GM12878 (cell line): ENCODE data around the gene BOD1L1. TPM values are rescaled to one million over a fixed set of nuclear protein-coding genes. Genes with fewer than 3 reads are reported as not detected.

Experiments
- ATAC-seq: fragments of 200-7000 bp; cut with Tn5 transposase; 3 replicates; pipeline ENCODE4 v1.9.1; 2020; ENCODE audit warnings: mild to moderate bottlenecking, moderate library complexity
- BruUV-seq: library from RNA; stranded (reverse); fragments of 400-500 nt; replicated peaks from 2 replicates; lab custom pipeline; 2021; lab: Mats Ljungman, UMichigan
- CTCF ChIA-PET: fragments of 300-600 bp; sonication (Branson Sonifier 250); formaldehyde crosslinking; extraction: SDS; loops from one replicate; lab custom pipeline; 2021; ENCODE audit warnings: inconsistent platforms; lab: Yijun Ruan, JAX
- POLR2A ChIA-PET: fragments of 350-600 bp; formaldehyde crosslinking; extraction: SDS; loops from one replicate; lab custom pipeline; 2021; ENCODE audit warnings: inconsistent platforms; lab: Charles Lee
- RAD21 ChIA-PET: fragments of 300-600 bp; sonication (Branson Sonifier 250); formaldehyde crosslinking; loops from one replicate; lab custom pipeline; 2023; ENCODE audit warnings: antibody characterized with exemption; ENCODE audit not compliant: unreplicated experiment; lab: Charles Lee
- SMC1A ChIA-PET: fragments of 300-600 bp; sonication (Branson Sonifier 250); formaldehyde crosslinking; loops from one replicate; lab custom pipeline; 2023; ENCODE audit not compliant: unreplicated experiment, uncharacterized antibody; lab: Charles Lee
- DNase-seq: peaks from one replicate; pipeline ENCODE4 v3.0.0-alpha.2; 2011; ENCODE audit warnings: low read depth, low spot score
- FAIRE-seq: peaks from 3 replicates; lab custom pipeline; 2011; peaks lifted over from hg19 to GRCh38; lab: Jason Lieb, UNC
- H2AFZ ChIP-seq: 2 replicates; pipeline ENCODE4 v1.6.0; 2011; ENCODE audit warnings: low read depth, low read length, control low read depth; ENCODE audit not compliant: control insufficient read depth
- H3K27ac ChIP-seq: 2 replicates; pipeline ENCODE4 v1.5.1; 2011; ENCODE audit warnings: control low read depth; ENCODE audit not compliant: control insufficient read depth, insufficient read depth
- H3K27me3 ChIP-seq, 2 experiments: replicated peaks in 1 of 2; 2 replicates each; pipeline versions ENCODE4 v1.6.0 to v1.6.1; 2011; ENCODE audit warnings: low read length in 1 of 2; ENCODE audit not compliant: control insufficient read depth in 2 of 2, insufficient read depth in 2 of 2
- H3K36me3 ChIP-seq, 2 experiments: 2 replicates each; pipeline ENCODE4 v1.5.1; 2011; ENCODE audit warnings: low read length in 1 of 2; ENCODE audit not compliant: control insufficient read depth in 2 of 2, insufficient read depth in 2 of 2
- H3K4me1 ChIP-seq: 2 replicates; pipeline ENCODE4 v1.6.1; 2011; ENCODE audit warnings: mild to moderate bottlenecking, low read length, moderate library complexity, mixed read lengths; ENCODE audit not compliant: control insufficient read depth, insufficient read depth
- H3K4me2 ChIP-seq: 2 replicates; pipeline ENCODE4 v1.6.0; 2011; ENCODE audit warnings: control low read depth; ENCODE audit not compliant: control insufficient read depth, insufficient read depth
- H3K4me3 ChIP-seq: fragments of 200-600 bp; sonication (generic); 2 replicates; pipeline ENCODE4 v1.5.1; 2016
- H3K79me2 ChIP-seq: 2 replicates; pipeline ENCODE4 v1.6.0; 2011; ENCODE audit warnings: low read length; ENCODE audit not compliant: control insufficient read depth, insufficient read depth
- H3K9ac ChIP-seq: 2 replicates; pipeline ENCODE4 v1.8.0; 2011; ENCODE audit warnings: low read length, control low read depth, mixed read lengths; ENCODE audit not compliant: control insufficient read depth, insufficient read depth
- H3K9me3 ChIP-seq: replicated peaks from 3 replicates; pipeline ENCODE4 v1.5.1; 2011; ENCODE audit warnings: mild to moderate bottlenecking, low read length; ENCODE audit not compliant: control insufficient read depth, insufficient read depth
- H4K20me1 ChIP-seq: 2 replicates; pipeline ENCODE4 v1.6.0; 2011; ENCODE audit not compliant: control insufficient read depth, insufficient read depth
- CHD1 ChIP-seq: IDR thresholded peaks from 2 replicates; pipeline ENCODE4 v1.6.1; 2012; ENCODE audit warnings: low read depth, low read length, improper control_type of control experiment
- CUX1 ChIP-seq: IDR thresholded peaks from 2 replicates; pipeline ENCODE4 v1.6.1; 2012; ENCODE audit warnings: improper control_type of control experiment, low read depth, low read length; ENCODE audit not compliant: insufficient replicate concordance
- ESRRA ChIP-seq: IDR thresholded peaks from 2 replicates; pipeline ENCODE4 v1.6.1; 2012; ENCODE audit warnings: mild to moderate bottlenecking, low read length, improper control_type of control experiment
- ETV6 ChIP-seq, 2 experiments: fragments of 450-650 bp in 1 of 2; IDR thresholded peaks in 1 of 2; conservative IDR thresholded peaks in 1 of 2; 2 replicates each; pipeline ENCODE4 v1.6.1; 2014; ENCODE audit warnings: antibody characterized with exemption in 1 of 2, borderline replicate concordance in 1 of 2, low read depth in 1 of 2, mild to moderate bottlenecking in 1 of 2, moderate library complexity in 1 of 2
- GABPA ChIP-seq: IDR thresholded peaks from 2 replicates; pipeline ENCODE4 v1.6.1; 2014; ENCODE audit warnings: antibody characterized with exemption, low read depth, mild to moderate bottlenecking, inconsistent platforms
- MEF2B ChIP-seq: fragments of 450-650 bp; IDR thresholded peaks from 2 replicates; pipeline ENCODE4 v1.6.1; 2018; ENCODE audit warnings: mild to moderate bottlenecking, moderate library complexity; ENCODE audit not compliant: partially characterized antibody, poor library complexity, severe bottlenecking
- NR2C2 ChIP-seq: IDR thresholded peaks from 2 replicates; pipeline ENCODE4 v1.6.1; 2011; ENCODE audit warnings: borderline replicate concordance, low read depth; ENCODE audit not compliant: control insufficient read depth, insufficient read length
- POLR2AphosphoS2 ChIP-seq: IDR thresholded peaks from 2 replicates; pipeline ENCODE4 v1.6.1; 2011; ENCODE audit warnings: low read depth, mild to moderate bottlenecking, low read length, improper control_type of control experiment, moderate library complexity
- POU2F2 ChIP-seq: IDR thresholded peaks from 3 replicates; pipeline ENCODE4 v1.6.1; 2011; ENCODE audit warnings: low read depth, mild to moderate bottlenecking, low read length, borderline replicate concordance
- RAD51 ChIP-seq: fragments of 450-650 bp; IDR thresholded peaks from 2 replicates; pipeline ENCODE4 v1.6.1; 2016; ENCODE audit warnings: moderate library complexity, mild to moderate bottlenecking, inconsistent platforms
- SP1 ChIP-seq: IDR thresholded peaks from one replicate; pipeline ENCODE4 v1.6.1; 2011; ENCODE audit warnings: low read depth, low read length
- ZNF622 ChIP-seq: fragments of 450-650 bp; IDR thresholded peaks from 2 replicates; pipeline ENCODE4 v1.6.1; 2017; ENCODE audit warnings: mild to moderate bottlenecking, inconsistent platforms
- WGBS: methylation state at CpG from one replicate; pipeline ENCODE4 v1.1.6; 2016; ENCODE audit warnings: low lambda C conversion rate; ENCODE audit not compliant: insufficient replicate concordance, insufficient coverage; ENCODE audit errors: missing lambda C conversion rate; 5-methylcytosine and 5-hydroxymethylcytosine counted together
- in situ Hi-C: fragments of 300-500 bp; cut with MboI; formaldehyde crosslinking; loops from 9 replicates; pipeline ENCODE4 v1.14.3; 2018; ENCODE audit warnings: mixed read lengths
- intact Hi-C: fragments of 100-400 bp; cut with micrococcal nuclease; formaldehyde crosslinking; loops from one replicate; pipeline ENCODE4 v1.14.2; 2022; ENCODE audit not compliant: unreplicated experiment
- polyA plus RNA-seq, 11 experiments: library from polyadenylated mRNA; depleted of rRNA in 4 of 11; unstranded in 6 of 11; stranded (reverse) in 5 of 11; fragments of >200 nt; fragmentation: Nextera tagmentation in 4 of 11; fragmentation: Illumina TruSeq in 1 of 11; extraction: Ambion mirVana in 4 of 11; extraction: Trizol in 1 of 11; gene quantifications; 1 replicate in 1 of 11; 2 replicates in 10 of 11; pipeline versions ENCODE4 v1.2.1 to v1.2.3, GENCODE V29; 2011 to 2016; ENCODE audit warnings: inconsistent platforms in 2 of 11, missing spikeins in 2 of 11, low read depth in 1 of 11
- total RNA-seq, 4 experiments: library from RNA; depleted of rRNA in 3 of 4; stranded (reverse); fragments of >200 nt in 3 of 4; fragmentation: Illumina TruSeq in 1 of 4; extraction: Trizol in 1 of 4; gene quantifications; 2 replicates each; pipeline versions ENCODE4 v1.2.1 to v1.2.3, GENCODE V29; 2013 to 2021

BOD1L1 gene
- total and polyA plus RNA-seq, 10 of the 15 experiments (the other 5 are each of a cell fraction or from before 2014, with no cell fraction given) = 6.8 to 41.6 (median 24.3) TPM

- ATAC-seq (no peak), DNase-seq (no peak), FAIRE-seq (no peak)
- in situ Hi-C loops = no loop called here
- Histone ChIP-seq H3K4me1 (no peaks in the 10 kb centered on the region), H3K4me3 (no peak overlapping the region), H3K9me3 (no peaks in the 10 kb centered on the region)
- SMC1A ChIA-PET = interaction anchor here (1.1 to 1.5 kb wide), 2 partner anchors 10 to 56 kb away, joined by 3 to 5 read pairs; no protein-coding TSS in a partner anchor
- RAD21 ChIA-PET = no interaction called here
- TF ChIP-seq SP1 = no peak
- no peak for TF ChIP-seq ESRRA
- TF ChIP-seq NR2C2 = no peak
- no peak for TF ChIP-seq ETV6 (conservative IDR thresholded peaks at IDR 0.05 in 1 of 2, IDR thresholded peaks at IDR 0.05 in 1 of 2; ENCODE audit: borderline replicate concordance in 1 of 2, low read depth in 1 of 2)
- TF ChIP-seq POLR2AphosphoS2 = no peak
- TF ChIP-seq ZNF622 = no peak
- TF ChIP-seq, all 136 proteins: peak for 0
- Histone ChIP-seq H3K79me2 (no peaks in the 10 kb centered on the region), H3K27ac (no peak overlapping the region), H3K36me3 (peaks cover 0 to 4% of the 10 kb centered on the region in 2 experiments; a peak in 1 of 4 replicates), H3K9ac (no peak overlapping the region), H4K20me1 (no peaks in the 10 kb centered on the region), H3K27me3 (no peaks in the 10 kb centered on the region), H2AFZ (no peak overlapping the region), H3K4me2 (no peak overlapping the region)
- ChIA-PET CTCF (interaction anchor here (0.7 to 1.9 kb wide), 6 partner anchors 9 to 710 kb away, joined by 3 to 7 read pairs (median 3); no protein-coding TSS in a partner anchor), POLR2A (no interaction called here)
- WGBS = 88% methylated on average over 1 of the region's 1 CpG
- intact Hi-C loops = no loop called here
- BruUV-seq = no TSS peak
Observed at GRCh38 chr4:13562876-13563275, 64.6 kb downstream of the BOD1L1 start.

- no peaks in the 10 kb centered on the region for H3K36me3 ChIP-seq
- no peaks in the 10 kb centered on the region for H3K9me3 ChIP-seq
- H4K20me1 ChIP-seq = no peaks in the 10 kb centered on the region
- H2AFZ ChIP-seq = no peak overlapping the region
- ATAC-seq (no peak), DNase-seq (no peak), FAIRE-seq (no peak)
- H3K9ac ChIP-seq = no peak overlapping the region
- H3K27me3 ChIP-seq = no peaks in the 10 kb centered on the region
- no peak overlapping the region for H3K4me2 ChIP-seq
- 14% methylated on average over 4 of the region's 4 CpGs for WGBS
- H3K79me2 ChIP-seq = no peaks in the 10 kb centered on the region
- no peak overlapping the region for H3K4me3 ChIP-seq
- ChIA-PET SMC1A (interaction anchor here (1.0 to 1.5 kb wide), 4 partner anchors 11 to 709 kb away, joined by 3 to 5 read pairs (median 4); no protein-coding TSS in a partner anchor), CTCF (interaction anchor here (1.1 to 1.9 kb wide), 3 partner anchors 10 to 94 kb away, joined by 3 to 7 read pairs (median 3); no protein-coding TSS in a partner anchor), RAD21 (no interaction called here), POLR2A (no interaction called here)
- BruUV-seq = no TSS peak
- intact Hi-C loops (no loop called here), in situ Hi-C loops (no loop called here)
- no peak overlapping the region for H3K27ac ChIP-seq
- H3K4me1 ChIP-seq = no peaks in the 10 kb centered on the region
- no peak for TF ChIP-seq GABPA
- TF ChIP-seq CHD1 = no peak
- TF ChIP-seq RAD51 = no peak
- TF ChIP-seq POU2F2 = no peak
- no peak for TF ChIP-seq MEF2B
- TF ChIP-seq ESRRA = no peak
- TF ChIP-seq POLR2AphosphoS2 = no peak
- TF ChIP-seq CUX1 = no peak
Observed at GRCh38 chr4:13561673-13562072, 65.9 kb downstream of the BOD1L1 start.
